ENCODE data around the gene FARP2. TPM values are rescaled to one million over a fixed set of nuclear protein-coding genes. Genes with fewer than 3 reads are reported as not detected.
A peak's percentile ranks its signal among the peaks of the same experiment; 100 is the strongest.
"Not testable (repeated sequence)": the region's sequence is repeated elsewhere in the genome, so short reads cannot be mapped to it uniquely, and the experiment has no call there.

The FARP2 gene
- total RNA-seq, 6 donors from 2014 or later: 33.4 to 96.4 (median 42.2) TPM

- no peak for DNase-seq
- peaks cover 0 to 5% (median 3%) of the 10 kb centered on the region in 4 donors for H3K4me1 ChIP-seq
- ATAC-seq (ENCODE audit: low FRiP score in 2 of 2): no peak
- TF ChIP-seq POLR2A (IDR thresholded peaks at IDR 0.05) (no peak), CTCF (IDR thresholded peaks at IDR 0.05) (no peak), POLR2AphosphoS5 (IDR thresholded peaks at IDR 0.05) (no peak), EP300 (IDR thresholded peaks at IDR 0.05) (no peak)
- no peaks in the 10 kb centered on the region for H3K27me3 ChIP-seq
- peaks cover 0 to 9% (median 4%) of the 10 kb centered on the region in 4 donors for H3K36me3 ChIP-seq
- H3K4me3 ChIP-seq: no peak overlapping the region
- H3K27ac ChIP-seq: no peak overlapping the region
- WGBS, 2 donors: 82 to 94% methylated on average over 6 of the region's 6 CpGs
- H3K9me3 ChIP-seq: no peaks in the 10 kb centered on the region
Measured at GRCh38 chr2:241386519-241386918, 30.4 kb downstream of the FARP2 start.

GRCh38 chr2:241389697-241390096 is 33.6 kb downstream of the FARP2 start:
- 85 to 93% methylated on average over 2 of the region's 2 CpGs for WGBS, 2 donors
- Histone ChIP-seq H3K36me3 (peaks cover 0 to 3% (median 0%) of the 10 kb centered on the region in 4 donors), H3K9me3 (no peaks in the 10 kb centered on the region), H3K4me3 (no peak overlapping the region), H3K27ac (no peak overlapping the region), H3K4me1 (peaks cover 0 to 6% (median 0%) of the 10 kb centered on the region in 4 donors), H3K27me3 (no peaks in the 10 kb centered on the region)
- DNase-seq: no peak
- no peak for ATAC-seq (ENCODE audit: low FRiP score in 2 of 2)
- TF ChIP-seq EP300 (IDR thresholded peaks at IDR 0.05) (no peak), POLR2A (IDR thresholded peaks at IDR 0.05) (no peak), POLR2AphosphoS5 (IDR thresholded peaks at IDR 0.05) (no peak), CTCF (IDR thresholded peaks at IDR 0.05) (no peak)

GRCh38 chr2:241390301-241391206 is 34.5 kb downstream of the FARP2 start:
- Histone ChIP-seq H3K36me3 (peaks cover 0 to 6% (median 0%) of the 10 kb centered on the region in 4 donors), H3K9me3 (no peaks in the 10 kb centered on the region), H3K4me1 (peaks cover 0 to 6% (median 0%) of the 10 kb centered on the region in 4 donors), H3K4me3 (no peak overlapping the region), H3K27ac (no peak overlapping the region), H3K27me3 (no peaks in the 10 kb centered on the region)
- ATAC-seq (ENCODE audit: low FRiP score in 2 of 2) (no peak), DNase-seq (no peak)
- TF ChIP-seq POLR2A (IDR thresholded peaks at IDR 0.05) (no peak), CTCF (IDR thresholded peaks at IDR 0.05) (no peak), EP300 (IDR thresholded peaks at IDR 0.05) (no peak), POLR2AphosphoS5 (IDR thresholded peaks at IDR 0.05) (no peak)
- WGBS, 2 donors: 89 to 91% methylated on average over 9 of the region's 9 CpGs

- H3K9me3 ChIP-seq: no peaks in the 10 kb centered on the region
- ATAC-seq (ENCODE audit: low FRiP score in 2 of 2): peak in 1 of 2 donors; percentile 55
Measured at GRCh38 chr2:241391892-241392665, 36.0 kb downstream of the FARP2 start.

GRCh38 chr2:241392753-241393152 is 36.7 kb downstream of the FARP2 start:
- H3K27ac ChIP-seq; ATAC-seq (ENCODE audit: low FRiP score in 2 of 2); H3K27me3 ChIP-seq; H3K4me1 ChIP-seq; H3K36me3 ChIP-seq; H3K4me3 ChIP-seq; H3K9me3 ChIP-seq; DNase-seq: not testable (repeated sequence)
- 91 to 95% methylated on average over 4 of the region's 4 CpGs for WGBS, 2 donors

More at GRCh38 chr2:241391892-241392665, 36.0 kb downstream of the FARP2 start:
- Histone ChIP-seq H3K27ac (no peak overlapping the region), H3K4me3 (no peak overlapping the region), H3K4me1 (peaks cover 0 to 6% (median 0%) of the 10 kb centered on the region in 4 donors), H3K36me3 (peaks cover 0 to 6% (median 0%) of the 10 kb centered on the region in 4 donors), H3K27me3 (no peaks in the 10 kb centered on the region)
- peak in 1 of 2 donors; percentile 50 for DNase-seq
- WGBS, 2 donors: 74 to 81% methylated on average over 6 of the region's 6 CpGs
- TF ChIP-seq POLR2A (IDR thresholded peaks at IDR 0.05) (no peak), CTCF (IDR thresholded peaks at IDR 0.05) (peak in 5 of 6 experiments; percentile 22 to 43 (median 34)), EP300 (IDR thresholded peaks at IDR 0.05) (no peak), POLR2AphosphoS5 (IDR thresholded peaks at IDR 0.05) (no peak)
